GM13976 (cell line): Measurements from ENCODE around the gene PPP3R1.

Experiments
- DNase-seq: peaks from one replicate; pipeline ENCODE4 v3.0.0; 2012; ENCODE audit warnings: low spot score
- in situ Hi-C: fragments of 300-500 bp; cut with MboI; formaldehyde crosslinking; loops from one replicate; pipeline ENCODE4 v1.12.0; 2022; ENCODE audit warnings: low sequenced_read_pairs, mixed read lengths, inconsistent platforms; ENCODE audit not compliant: unreplicated experiment
- TF ChIP-seq, protein P1 (sequence below): IDR thresholded peaks from 2 replicates; pipeline ENCODE4 v1.5.1; 2012; ENCODE audit warnings: borderline replicate concordance, mild to moderate bottlenecking; ENCODE audit not compliant: insufficient read depth; ENCODE audit errors: extremely low read depth, missing control alignments, control extremely low read depth

The PPP3R1 gene

GRCh38 chr2:68251855-68252399 lies 405 bp downstream of the PPP3R1 start:
- in situ Hi-C loops = no loop called here
- DNase-seq = peak; percentile 37
- TF ChIP-seq, protein P1, sequence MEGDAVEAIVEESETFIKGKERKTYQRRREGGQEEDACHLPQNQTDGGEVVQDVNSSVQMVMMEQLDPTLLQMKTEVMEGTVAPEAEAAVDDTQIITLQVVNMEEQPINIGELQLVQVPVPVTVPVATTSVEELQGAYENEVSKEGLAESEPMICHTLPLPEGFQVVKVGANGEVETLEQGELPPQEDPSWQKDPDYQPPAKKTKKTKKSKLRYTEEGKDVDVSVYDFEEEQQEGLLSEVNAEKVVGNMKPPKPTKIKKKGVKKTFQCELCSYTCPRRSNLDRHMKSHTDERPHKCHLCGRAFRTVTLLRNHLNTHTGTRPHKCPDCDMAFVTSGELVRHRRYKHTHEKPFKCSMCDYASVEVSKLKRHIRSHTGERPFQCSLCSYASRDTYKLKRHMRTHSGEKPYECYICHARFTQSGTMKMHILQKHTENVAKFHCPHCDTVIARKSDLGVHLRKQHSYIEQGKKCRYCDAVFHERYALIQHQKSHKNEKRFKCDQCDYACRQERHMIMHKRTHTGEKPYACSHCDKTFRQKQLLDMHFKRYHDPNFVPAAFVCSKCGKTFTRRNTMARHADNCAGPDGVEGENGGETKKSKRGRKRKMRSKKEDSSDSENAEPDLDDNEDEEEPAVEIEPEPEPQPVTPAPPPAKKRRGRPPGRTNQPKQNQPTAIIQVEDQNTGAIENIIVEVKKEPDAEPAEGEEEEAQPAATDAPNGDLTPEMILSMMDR = no peak

GRCh38 chr2:68251187-68251854 lies 1.0 kb downstream of the PPP3R1 start:
- in situ Hi-C loops = no loop called here
- DNase-seq = peak; percentile 70
- TF ChIP-seq, protein P1 = peak; percentile 64

GRCh38 chr2:68250652-68251186 lies 1.6 kb downstream of the PPP3R1 start:
- TF ChIP-seq, protein P1 = no peak

DNA sequence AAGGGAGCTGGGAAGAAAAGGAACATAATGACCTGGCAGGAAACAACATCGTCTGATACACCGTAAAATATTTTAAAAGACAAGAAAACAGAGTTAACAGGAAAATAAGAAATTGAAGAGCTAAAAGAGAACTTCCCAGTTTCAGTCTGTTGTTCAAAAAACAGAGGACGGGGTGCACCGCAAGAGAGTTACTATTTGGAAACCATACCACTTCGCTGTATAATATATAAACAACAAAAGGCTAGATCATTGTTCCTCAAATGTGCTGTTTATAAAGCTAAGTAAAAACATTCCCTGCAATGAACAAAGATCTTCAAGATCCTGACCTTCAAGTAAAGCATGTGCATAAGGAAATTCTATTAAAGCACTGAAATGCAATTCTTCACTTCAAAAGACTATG lies 2.1 kb downstream of the PPP3R1 start:
- TF ChIP-seq, protein P1 = no peak
- in situ Hi-C loops = no loop called here
- DNase-seq = no peak

More at GRCh38 chr2:68250652-68251186, 1.6 kb downstream of the PPP3R1 start:
- in situ Hi-C loops = no loop called here
- DNase-seq = no peak

DNA sequence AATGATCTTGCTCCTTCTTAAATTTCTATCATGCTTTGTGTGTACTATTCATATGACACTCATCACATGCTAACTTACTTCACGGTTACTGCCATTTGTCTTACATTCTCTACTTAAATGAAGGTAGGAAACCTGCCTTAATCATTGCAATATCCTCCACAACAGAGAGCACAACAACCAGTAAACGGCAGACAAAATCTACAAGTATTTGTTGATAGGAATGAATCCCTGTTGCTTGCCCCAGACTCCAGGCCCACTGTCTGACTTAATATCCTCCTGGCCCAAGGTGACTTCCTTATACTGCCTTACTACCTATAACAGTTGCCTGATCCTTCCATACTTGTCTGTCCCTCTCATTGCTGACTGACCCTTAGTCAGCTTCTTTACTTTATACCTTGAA lies 3.5 kb downstream of the PPP3R1 start:
- DNase-seq = no peak
- TF ChIP-seq, protein P1 = no peak
- in situ Hi-C loops = no loop called here

DNA sequence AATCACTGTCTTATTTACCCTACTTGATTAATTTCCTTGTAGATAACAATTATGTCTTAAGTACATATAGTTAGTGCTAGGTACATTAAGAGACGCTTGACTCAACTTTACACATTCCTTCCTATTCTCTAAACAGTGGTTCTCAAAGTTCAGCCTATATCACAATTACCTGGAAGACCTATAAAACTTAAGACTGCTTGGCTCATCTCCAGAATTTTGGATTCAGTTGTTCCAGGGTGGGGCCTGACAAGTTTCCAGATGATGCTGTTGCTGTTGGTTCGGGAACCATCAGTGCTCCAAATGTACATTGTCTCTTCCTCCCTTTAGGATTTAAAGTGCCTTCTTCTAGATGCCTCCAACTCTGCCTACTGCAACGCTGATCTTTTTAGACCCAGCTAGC lies 4.0 kb downstream of the PPP3R1 start:
- TF ChIP-seq, protein P1 = no peak
- DNase-seq = no peak
- in situ Hi-C loops = no loop called here
